Measurements from ENCODE around the gene MIS18A.
"Not testable (repeated sequence)": the region's sequence is repeated elsewhere in the genome, so short reads cannot be mapped to it uniquely, and the experiment has no call there.

MIS18A gene

DNA sequence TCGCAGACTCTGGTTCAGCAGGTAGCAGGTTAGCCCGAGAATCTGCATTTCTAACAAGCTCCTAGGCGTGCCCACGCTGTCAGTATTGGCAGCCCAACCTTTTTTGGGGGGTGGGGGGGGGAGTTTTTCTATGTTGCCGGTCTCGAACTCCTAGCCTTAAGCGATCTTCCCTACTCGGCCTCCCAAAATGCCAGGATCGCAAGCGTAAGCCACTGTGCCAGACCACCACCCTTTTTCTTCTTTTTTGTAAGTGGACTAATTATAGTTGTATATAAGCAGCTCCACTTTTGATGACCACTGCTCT, 480 bp upstream of the MIS18A start:
- H3K4me3 ChIP-seq (ENCODE audit: low read depth, low read length): peak overlapping the region; percentile 85
- no peak for DNase-seq (ENCODE audit: low read depth)
- TF ChIP-seq CTCF (IDR thresholded peaks at IDR 0.05; ENCODE audit: low read depth, low read length, missing control alignments): no peak

GRCh38 chr21:32278103-32278502, 746 bp downstream of the MIS18A start:
- H3K4me3 ChIP-seq (ENCODE audit: low read depth, low read length): peak overlapping the region; percentile 85
- no peak for DNase-seq (ENCODE audit: low read depth)
- TF ChIP-seq CTCF (IDR thresholded peaks at IDR 0.05; ENCODE audit: low read depth, low read length, missing control alignments): no peak

GRCh38 chr21:32276671-32277070, 2.2 kb downstream of the MIS18A start:
- no peak for DNase-seq (ENCODE audit: low read depth)
- no peak for TF ChIP-seq CTCF (IDR thresholded peaks at IDR 0.05; ENCODE audit: low read depth, low read length, missing control alignments)
- H3K4me3 ChIP-seq (ENCODE audit: low read depth, low read length): no peak overlapping the region

GRCh38 chr21:32270748-32271147, 8.1 kb downstream of the MIS18A start:
- TF ChIP-seq CTCF (IDR thresholded peaks at IDR 0.05; ENCODE audit: low read depth, low read length, missing control alignments): no peak
- H3K4me3 ChIP-seq (ENCODE audit: low read depth, low read length): no peak overlapping the region
- no peak for DNase-seq (ENCODE audit: low read depth)

DNA sequence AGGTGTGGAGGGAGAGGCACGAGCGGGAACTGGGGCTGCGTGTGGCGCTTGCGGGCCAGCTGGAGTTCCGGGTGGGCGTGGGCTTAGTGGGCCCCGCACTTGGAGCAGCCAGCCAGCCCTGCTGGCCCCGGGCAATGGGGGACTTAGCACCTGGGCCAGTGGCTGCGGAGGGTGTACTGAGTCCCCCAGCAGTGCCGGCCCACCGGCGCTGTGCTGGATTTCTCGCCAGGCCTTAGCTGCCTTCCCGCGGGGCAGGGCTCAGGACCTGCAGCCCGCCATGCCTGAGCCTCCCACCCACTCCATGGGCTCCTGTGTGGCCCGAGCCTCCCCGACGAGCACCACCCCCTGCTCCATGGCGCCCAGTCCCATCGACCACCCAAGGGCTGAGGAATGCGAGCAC, 13.5 kb downstream of the MIS18A start:
- not testable (repeated sequence) for DNase-seq (ENCODE audit: low read depth); H3K4me3 ChIP-seq (ENCODE audit: low read depth, low read length)

DNA sequence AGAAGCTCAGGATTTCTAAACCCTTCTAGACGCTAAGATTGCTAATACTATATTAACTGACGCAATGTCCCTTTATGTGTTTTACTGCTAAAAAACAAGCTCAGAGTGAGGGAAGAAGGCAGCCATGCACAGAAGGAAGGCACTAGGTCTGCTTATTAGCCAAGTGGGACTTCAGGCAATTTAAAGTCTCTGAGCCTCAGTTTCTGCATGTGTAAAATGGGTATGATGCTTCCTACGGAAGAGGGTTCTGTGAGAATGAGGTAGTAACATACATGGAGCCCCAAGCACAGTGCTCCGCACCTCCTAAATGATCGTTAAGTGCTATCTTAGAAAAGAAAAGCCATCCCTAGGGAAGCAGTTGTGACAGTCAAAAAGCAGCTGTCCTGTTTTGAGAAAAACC, 16.9 kb downstream of the MIS18A start:
- no peak overlapping the region for H3K4me3 ChIP-seq (ENCODE audit: low read depth, low read length)
- DNase-seq (ENCODE audit: low read depth): no peak
- TF ChIP-seq CTCF (IDR thresholded peaks at IDR 0.05; ENCODE audit: low read depth, low read length, missing control alignments): no peak

- TF ChIP-seq CTCF (IDR thresholded peaks at IDR 0.05; ENCODE audit: low read depth, low read length, missing control alignments): no peak
- no peak overlapping the region for H3K4me3 ChIP-seq (ENCODE audit: low read depth, low read length)
- no peak for DNase-seq (ENCODE audit: low read depth)
Measured at GRCh38 chr21:32260130-32260529, 18.7 kb downstream of the MIS18A start.

DNA sequence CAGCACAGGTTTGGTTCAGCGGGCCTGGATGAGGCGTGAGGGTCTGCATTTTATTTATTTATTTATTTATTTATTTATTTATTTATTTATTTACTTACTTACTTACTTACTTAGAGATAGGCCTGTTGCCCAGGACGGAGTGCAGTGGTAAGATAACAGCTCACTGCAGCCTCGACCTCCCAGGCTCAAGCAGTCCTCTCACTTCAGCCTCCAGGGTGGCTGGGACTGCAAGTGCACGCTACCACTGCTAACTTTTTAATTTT, 20.1 kb downstream of the MIS18A start:
- H3K4me3 ChIP-seq (ENCODE audit: low read depth, low read length); DNase-seq (ENCODE audit: low read depth): not testable (repeated sequence)

Measured in GM12864 (cell line).